SK-N-SH (cell line): ENCODE data around the gene KRT73. TPM values are rescaled to one million over a fixed set of nuclear protein-coding genes. Genes with fewer than 3 reads are reported as not detected.

Experiments
- CTCF ChIA-PET: fragments of 300-600, 350-600 bp; formaldehyde crosslinking; extraction: SDS; loops from one replicate; lab custom pipeline; 2021; lab: Yijun Ruan, JAX
- POLR2A ChIA-PET: fragments of 350-600 bp; sonication (Branson Sonifier 250); formaldehyde crosslinking; extraction: SDS; loops from one replicate; lab custom pipeline; 2020; ENCODE audit warnings: antibody characterized with exemption, inconsistent platforms; lab: Yijun Ruan, JAX
- DNase-seq: peaks from one replicate; pipeline ENCODE4 v3.0.0; 2012
- H2AFZ ChIP-seq: fragments of 200-600 bp; sonication (generic); 2 replicates; pipeline ENCODE4 v1.8.1; 2016; ENCODE audit warnings: antibody characterized with exemption, mild to moderate bottlenecking, low read depth
- H3F3A ChIP-seq: fragments of 200-600 bp; sonication (generic); replicated peaks from 2 replicates; pipeline ENCODE3; 2016; ENCODE audit warnings: antibody characterized with exemption, mild to moderate bottlenecking; ENCODE audit not compliant: insufficient read depth
- H3K27ac ChIP-seq, 2 experiments: fragments of 200-500 bp in 1 of 2; fragments of 200-600 bp in 1 of 2; sonication (Bioruptor generic) in 1 of 2; sonication (generic), shearing (Covaris generic) in 1 of 2; 2 replicates each; pipeline versions ENCODE4 v1.5.1 to v1.6.1; 2014 to 2016; ENCODE audit warnings: low read depth in 2 of 2, inconsistent platforms in 1 of 2, low read length in 1 of 2, mild to moderate bottlenecking in 1 of 2, mixed read lengths in 1 of 2
- H3K27me3 ChIP-seq: fragments of 200-600 bp; sonication (generic), shearing (Covaris generic); 2 replicates; pipeline ENCODE4 v1.6.1; 2016; ENCODE audit warnings: mixed run types; ENCODE audit not compliant: insufficient read depth
- H3K36me3 ChIP-seq, 2 experiments: fragments of 200-500 bp in 1 of 2; fragments of 200-600 bp in 1 of 2; sonication (Bioruptor generic) in 1 of 2; sonication (generic) in 1 of 2; replicated peaks in 1 of 2; 2 replicates each; pipeline versions ENCODE3 to v1.5.1; 2014 to 2016; ENCODE audit warnings: low read length in 1 of 2, mild to moderate bottlenecking in 1 of 2; ENCODE audit not compliant: insufficient read depth in 2 of 2, control insufficient read depth in 1 of 2
- H3K4me1 ChIP-seq, 2 experiments: fragments of 200-500 bp in 1 of 2; fragments of 200-600 bp in 1 of 2; sonication (Bioruptor generic) in 1 of 2; sonication (generic), shearing (Covaris generic) in 1 of 2; 2 replicates each; pipeline versions ENCODE4 v1.5.1 to v1.6.1; 2014 to 2016; ENCODE audit warnings: low read depth in 1 of 2, low read length in 1 of 2, mixed run types in 1 of 2; ENCODE audit not compliant: insufficient read depth in 2 of 2, control insufficient read depth in 1 of 2
- H3K4me2 ChIP-seq: fragments of 200-600 bp; sonication (generic), shearing (Covaris generic); 2 replicates; pipeline ENCODE4 v1.6.1; 2017; ENCODE audit warnings: mixed run types
- H3K4me3 ChIP-seq, 2 experiments: fragments of 200-500 bp in 1 of 2; fragments of 200-600 bp in 1 of 2; sonication (Bioruptor generic) in 1 of 2; sonication (generic), shearing (Covaris generic) in 1 of 2; 2 replicates each; pipeline versions ENCODE4 v1.5.1 to v1.8.1; 2014 to 2016; ENCODE audit warnings: low read depth in 2 of 2, inconsistent platforms in 1 of 2, low read length in 1 of 2, mild to moderate bottlenecking in 1 of 2, mixed read lengths in 1 of 2, moderate library complexity in 1 of 2
- H3K79me2 ChIP-seq: fragments of 200-600 bp; sonication (generic); 2 replicates; pipeline ENCODE4 v1.8.1; 2017; ENCODE audit warnings: mild to moderate bottlenecking; ENCODE audit not compliant: insufficient read depth
- H3K9ac ChIP-seq: fragments of 200-600 bp; sonication (generic); 2 replicates; pipeline ENCODE4 v1.6.1; 2017; ENCODE audit warnings: mixed run types
- H3K9me2 ChIP-seq: fragments of 200-600 bp; sonication (generic); 2 replicates; pipeline ENCODE4 v1.6.1; 2017; ENCODE audit warnings: mixed run types
- H3K9me3 ChIP-seq: fragments of 200-600 bp; sonication (generic); 2 replicates; pipeline ENCODE4 v1.6.1; 2017; ENCODE audit warnings: mixed run types, mild to moderate bottlenecking, moderate library complexity
- H4K20me1 ChIP-seq: fragments of 200-600 bp; sonication (generic); 2 replicates; pipeline ENCODE4 v1.6.1; 2017; ENCODE audit warnings: mild to moderate bottlenecking, mixed run types; ENCODE audit not compliant: insufficient read depth
- ELF1 ChIP-seq: IDR thresholded peaks from 2 replicates; pipeline ENCODE4 v1.4.0; 2012
- FOSL2 ChIP-seq: IDR thresholded peaks from 2 replicates; pipeline ENCODE4 v1.4.0; 2012; ENCODE audit warnings: low read depth, mild to moderate bottlenecking, moderate library complexity, borderline replicate concordance
- FOXM1 ChIP-seq: IDR thresholded peaks from 2 replicates; pipeline ENCODE4 v1.4.0; 2012; ENCODE audit warnings: low read depth, mild to moderate bottlenecking
- GABPA ChIP-seq: IDR thresholded peaks from 2 replicates; pipeline ENCODE4 v1.4.0; 2012; ENCODE audit warnings: low read depth, mild to moderate bottlenecking
- GATA2 ChIP-seq: sonication (generic); formaldehyde crosslinking; IDR thresholded peaks from 2 replicates; pipeline ENCODE4 v1.5.0; 2020; ENCODE audit warnings: mild to moderate bottlenecking, missing genetic modification reagents
- MXI1 ChIP-seq: IDR thresholded peaks from 2 replicates; pipeline ENCODE4 v1.6.1; 2012; ENCODE audit warnings: mild to moderate bottlenecking, low read depth, low read length, improper control_type of control experiment
- NRF1 ChIP-seq: IDR thresholded peaks from 2 replicates; pipeline ENCODE4 v1.6.1; 2012; ENCODE audit warnings: low read depth, mild to moderate bottlenecking, low read length
- POLR2AphosphoS5 ChIP-seq: IDR thresholded peaks from 2 replicates; pipeline ENCODE4 v1.6.1; 2012; ENCODE audit warnings: low read depth, low read length
- RAD21 ChIP-seq: IDR thresholded peaks from 2 replicates; pipeline ENCODE4 v1.6.1; 2012; ENCODE audit warnings: mild to moderate bottlenecking, low read length
- RFX5 ChIP-seq: IDR thresholded peaks from 2 replicates; pipeline ENCODE4 v1.6.1; 2012; ENCODE audit warnings: mild to moderate bottlenecking, improper control_type of control experiment, low read length
- TCF12 ChIP-seq: IDR thresholded peaks from 2 replicates; pipeline ENCODE4 v1.4.0; 2012
- TEAD4 ChIP-seq: IDR thresholded peaks from 2 replicates; pipeline ENCODE4 v1.4.0; 2012; ENCODE audit warnings: mild to moderate bottlenecking, borderline replicate concordance; ENCODE audit not compliant: insufficient read depth
- USF1 ChIP-seq: IDR thresholded peaks from 2 replicates; pipeline ENCODE4 v1.4.0; 2012; ENCODE audit warnings: low read depth, borderline replicate concordance
- YY1 ChIP-seq: IDR thresholded peaks from 2 replicates; pipeline ENCODE4 v1.4.0; 2012; ENCODE audit warnings: low read depth, mild to moderate bottlenecking
- WGBS: methylation state at CpG from one replicate; pipeline ENCODE4 v1.1.6; 2017; ENCODE audit warnings: low lambda C conversion rate; 5-methylcytosine and 5-hydroxymethylcytosine counted together
- polyA plus RNA-seq, 3 experiments: library from polyadenylated mRNA; depleted of rRNA; stranded (reverse); fragments of >200 nt; gene quantifications; 2 replicates each; pipeline ENCODE4 v1.2.3, GENCODE V29; 2012
- TF ChIP-seq, protein P1 (sequence below): fragments of 150-350 bp; IDR thresholded peaks from 2 replicates; pipeline ENCODE4 v1.6.1; 2016; ENCODE audit warnings: mild to moderate bottlenecking, low read depth, low read length
- TF ChIP-seq, protein P2 (sequence below): IDR thresholded peaks from 2 replicates; pipeline ENCODE4 v1.4.0; 2012; ENCODE audit warnings: low read depth

KRT73 gene
- polyA plus RNA-seq, 1 of the 3 experiments (the other 2 are of a cell fraction) = not detected

DNA sequence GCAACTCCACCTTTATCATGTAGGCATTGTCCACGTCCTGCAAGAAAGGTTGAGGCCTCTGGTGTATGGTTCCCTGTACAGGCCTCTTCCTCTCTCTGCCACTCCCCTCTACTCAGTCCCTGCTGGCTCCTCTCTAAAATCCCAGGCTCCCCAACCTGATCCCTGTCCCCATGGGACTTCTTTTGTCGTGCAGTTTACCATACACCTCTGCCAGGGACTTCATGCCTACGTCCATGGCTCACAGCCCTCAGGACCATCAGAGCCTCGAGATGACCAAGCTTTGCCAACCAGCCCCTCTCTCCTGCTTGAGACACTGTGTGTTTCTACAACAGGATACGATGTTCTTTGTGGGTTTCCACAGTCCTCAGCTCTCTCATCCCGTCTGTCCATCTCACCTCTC is 30.7 kb upstream of the KRT73 start (continued):
- TF ChIP-seq USF1 (no peak), GATA2 (CRISPR knock-in tag) (no peak), FOXM1 (no peak)
- TF ChIP-seq, protein P1, sequence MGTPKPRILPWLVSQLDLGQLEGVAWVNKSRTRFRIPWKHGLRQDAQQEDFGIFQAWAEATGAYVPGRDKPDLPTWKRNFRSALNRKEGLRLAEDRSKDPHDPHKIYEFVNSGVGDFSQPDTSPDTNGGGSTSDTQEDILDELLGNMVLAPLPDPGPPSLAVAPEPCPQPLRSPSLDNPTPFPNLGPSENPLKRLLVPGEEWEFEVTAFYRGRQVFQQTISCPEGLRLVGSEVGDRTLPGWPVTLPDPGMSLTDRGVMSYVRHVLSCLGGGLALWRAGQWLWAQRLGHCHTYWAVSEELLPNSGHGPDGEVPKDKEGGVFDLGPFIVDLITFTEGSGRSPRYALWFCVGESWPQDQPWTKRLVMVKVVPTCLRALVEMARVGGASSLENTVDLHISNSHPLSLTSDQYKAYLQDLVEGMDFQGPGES = no peak

- Histone ChIP-seq H3F3A (no peaks in the 10 kb centered on the region), H3K27me3 (peaks cover 57% of the 10 kb centered on the region), H3K4me1 (no peaks in the 10 kb centered on the region), H3K9ac (no peak overlapping the region), H4K20me1 (no peaks in the 10 kb centered on the region), H3K9me2 (no peaks in the 10 kb centered on the region), H2AFZ (no peak overlapping the region), H3K9me3 (no peaks in the 10 kb centered on the region), H3K4me2 (no peak overlapping the region), H3K79me2 (no peaks in the 10 kb centered on the region), H3K4me3 (no peak overlapping the region), H3K36me3 (no peaks in the 10 kb centered on the region), H3K27ac (no peak overlapping the region)
- ChIA-PET CTCF (no interaction called here), POLR2A (no interaction called here)
- no peak for DNase-seq
- TF ChIP-seq GABPA = no peak
- no peak for TF ChIP-seq POLR2AphosphoS5
- no peak for TF ChIP-seq FOXM1
- no peak for TF ChIP-seq ELF1
- TF ChIP-seq GATA2 (CRISPR knock-in tag) = no peak
- no peak for TF ChIP-seq RFX5
- TF ChIP-seq RAD21 = no peak
- TF ChIP-seq MXI1 = no peak
- TF ChIP-seq TCF12 = no peak
- TF ChIP-seq, protein P2, sequence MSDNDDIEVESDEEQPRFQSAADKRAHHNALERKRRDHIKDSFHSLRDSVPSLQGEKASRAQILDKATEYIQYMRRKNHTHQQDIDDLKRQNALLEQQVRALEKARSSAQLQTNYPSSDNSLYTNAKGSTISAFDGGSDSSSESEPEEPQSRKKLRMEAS = no peak
- no peak for TF ChIP-seq FOSL2
- no peak for TF ChIP-seq TEAD4
- no peak for TF ChIP-seq NRF1
- TF ChIP-seq YY1 = no peak
- TF ChIP-seq, protein P1 = no peak
- 44% methylated on average over 7 of the region's 8 CpGs for whole genome bisulfite sequencing
These were observed 29.7 kb upstream of the KRT73 start for GRCh38 chr12:52648012-52648550.
